ENCODE measurements around the gene ADGRB3. TPM values are rescaled to one million over a fixed set of nuclear protein-coding genes. Genes with fewer than 3 reads are reported as not detected.
"Not testable (repeated sequence)": the region's sequence is repeated elsewhere in the genome, so short reads cannot be mapped to it uniquely, and the experiment has no call there.

The ADGRB3 gene
- polyA plus RNA-seq, 3 donors = 0.04 to 0.23 (median 0.05) TPM

DNA sequence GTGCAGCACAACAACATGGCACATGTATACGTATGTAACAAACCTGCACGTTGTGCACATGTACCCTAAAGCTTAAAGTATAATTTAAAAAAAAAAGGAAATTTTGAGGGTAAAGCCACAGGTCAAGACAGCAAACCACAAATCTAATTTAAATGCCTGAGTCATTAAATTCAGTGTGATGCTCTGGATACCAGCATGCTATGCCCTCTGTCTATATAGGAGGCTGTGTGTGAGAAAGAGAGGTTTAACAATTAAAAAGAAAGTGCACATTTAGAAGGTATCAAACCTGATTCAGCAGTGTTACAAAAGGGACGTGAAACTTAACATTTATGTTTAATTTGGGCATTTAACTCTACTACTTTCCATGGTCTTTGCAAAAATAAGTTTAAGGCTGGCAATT is 276.3 kb downstream of the ADGRB3 start:
- no peaks in the 10 kb centered on the region for H3K36me3 Mint-ChIP-seq

DNA sequence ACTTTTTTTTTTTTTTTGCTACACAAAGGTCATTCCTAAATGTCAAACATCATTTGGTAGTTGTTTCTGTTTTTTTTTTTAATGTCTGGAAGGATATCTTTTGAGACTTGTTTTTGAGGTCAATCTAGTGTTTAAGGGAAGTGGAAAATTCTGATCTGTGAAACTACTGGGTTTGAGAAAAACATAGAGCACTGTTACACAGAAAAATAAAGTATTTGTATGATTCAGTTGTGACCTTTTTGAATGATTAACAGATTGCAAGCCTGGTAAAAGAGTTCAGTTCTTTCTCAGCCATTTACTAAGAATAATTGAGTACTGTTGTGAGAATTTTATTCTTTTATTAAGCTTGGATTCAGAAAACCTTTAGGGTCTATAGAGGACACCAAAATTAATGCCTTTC is 276.7 kb downstream of the ADGRB3 start:
- Histone ChIP-seq H3K79me2 (ENCODE audit: insufficient read depth, low read length) (no peaks in the 10 kb centered on the region), H3K4me3 (replicated peaks in 1 of 3; ENCODE audit: low read depth in 2 of 3, low read length in 3 of 3) (no peak overlapping the region), H3K9ac (ENCODE audit: insufficient read depth, low read length, poor library complexity, severe bottlenecking) (no peak overlapping the region), H3K4me2 (replicated peaks; ENCODE audit: extremely low read depth, low read length, poor library complexity, severe bottlenecking) (no peak overlapping the region), H3K9me3 (replicated peaks in 1 of 2; ENCODE audit: control insufficient read depth in 1 of 2, insufficient read depth in 1 of 2, low read length in 2 of 2) (no peaks in the 10 kb centered on the region), H3K27me3 (ENCODE audit: control insufficient read depth in 2 of 2, insufficient read depth in 2 of 2, low read length in 2 of 2) (no peaks in the 10 kb centered on the region), H2AFZ (ENCODE audit: insufficient read depth, low read depth, low read length, poor library complexity, severe bottlenecking) (no peak overlapping the region), H3K36me3 (replicated peaks in 1 of 2; ENCODE audit: control insufficient read depth in 1 of 2, insufficient read depth in 2 of 2, low read length in 2 of 2) (no peaks in the 10 kb centered on the region), H3K4me1 (ENCODE audit: control insufficient read depth in 1 of 2, insufficient read depth in 2 of 2, low read length in 2 of 2) (no peaks in the 10 kb centered on the region), H4K20me1 (ENCODE audit: insufficient read depth, low read length) (no peaks in the 10 kb centered on the region), H3K27ac (ENCODE audit: low read depth in 1 of 2, low read length in 2 of 2) (no peak overlapping the region)
- TF ChIP-seq, protein P1, sequence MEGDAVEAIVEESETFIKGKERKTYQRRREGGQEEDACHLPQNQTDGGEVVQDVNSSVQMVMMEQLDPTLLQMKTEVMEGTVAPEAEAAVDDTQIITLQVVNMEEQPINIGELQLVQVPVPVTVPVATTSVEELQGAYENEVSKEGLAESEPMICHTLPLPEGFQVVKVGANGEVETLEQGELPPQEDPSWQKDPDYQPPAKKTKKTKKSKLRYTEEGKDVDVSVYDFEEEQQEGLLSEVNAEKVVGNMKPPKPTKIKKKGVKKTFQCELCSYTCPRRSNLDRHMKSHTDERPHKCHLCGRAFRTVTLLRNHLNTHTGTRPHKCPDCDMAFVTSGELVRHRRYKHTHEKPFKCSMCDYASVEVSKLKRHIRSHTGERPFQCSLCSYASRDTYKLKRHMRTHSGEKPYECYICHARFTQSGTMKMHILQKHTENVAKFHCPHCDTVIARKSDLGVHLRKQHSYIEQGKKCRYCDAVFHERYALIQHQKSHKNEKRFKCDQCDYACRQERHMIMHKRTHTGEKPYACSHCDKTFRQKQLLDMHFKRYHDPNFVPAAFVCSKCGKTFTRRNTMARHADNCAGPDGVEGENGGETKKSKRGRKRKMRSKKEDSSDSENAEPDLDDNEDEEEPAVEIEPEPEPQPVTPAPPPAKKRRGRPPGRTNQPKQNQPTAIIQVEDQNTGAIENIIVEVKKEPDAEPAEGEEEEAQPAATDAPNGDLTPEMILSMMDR (IDR thresholded peaks at IDR 0.05) = no peak
- H3K4me1 Mint-ChIP-seq = no peaks in the 10 kb centered on the region
- DNase-seq = no peak
- no peaks in the 10 kb centered on the region for H3K27me3 Mint-ChIP-seq (ENCODE audit: low read depth in 3 of 3)
- H3K36me3 Mint-ChIP-seq = no peaks in the 10 kb centered on the region
- H3K27ac Mint-ChIP-seq = no peak overlapping the region
- H3K9me3 Mint-ChIP-seq = peaks cover 0 to 4% (median 0%) of the 10 kb centered on the region in 7 donors
- no peak overlapping the region for H3K4me3 Mint-ChIP-seq
- intact Hi-C loops (cut with micrococcal nuclease) = no loop called here

More for the DNA sequence above, 276.3 kb downstream of the ADGRB3 start:
- H3K9me3 ChIP-seq (replicated peaks in 1 of 2; ENCODE audit: control insufficient read depth in 1 of 2, insufficient read depth in 1 of 2, low read length in 2 of 2) = no peaks in the 10 kb centered on the region
- H3K9ac ChIP-seq (ENCODE audit: insufficient read depth, low read length, poor library complexity, severe bottlenecking) = no peak overlapping the region
- no peak overlapping the region for H3K27ac Mint-ChIP-seq
- H3K27me3 Mint-ChIP-seq (ENCODE audit: low read depth in 3 of 3) = no peaks in the 10 kb centered on the region
- no peak overlapping the region for H3K4me2 ChIP-seq (replicated peaks; ENCODE audit: extremely low read depth, low read length, poor library complexity, severe bottlenecking)
- H2AFZ ChIP-seq (ENCODE audit: insufficient read depth, low read depth, low read length, poor library complexity, severe bottlenecking) = no peak overlapping the region
- H3K4me1 ChIP-seq (ENCODE audit: control insufficient read depth in 1 of 2, insufficient read depth in 2 of 2, low read length in 2 of 2) = no peaks in the 10 kb centered on the region
- H3K4me1 Mint-ChIP-seq = no peaks in the 10 kb centered on the region
- DNase-seq = no peak
- intact Hi-C loops (cut with micrococcal nuclease) = no loop called here
- H3K9me3 Mint-ChIP-seq = peaks cover 0 to 4% (median 0%) of the 10 kb centered on the region in 7 donors
- no peaks in the 10 kb centered on the region for H4K20me1 ChIP-seq (ENCODE audit: insufficient read depth, low read length)
- no peak overlapping the region for H3K4me3 ChIP-seq (replicated peaks in 1 of 3; ENCODE audit: low read depth in 2 of 3, low read length in 3 of 3)
- H3K79me2 ChIP-seq (ENCODE audit: insufficient read depth, low read length) = no peaks in the 10 kb centered on the region
- no CpG with 5 or more reads among the region's 3 CpGs for WGBS (ENCODE audit: insufficient coverage)
- H3K27me3 ChIP-seq (ENCODE audit: control insufficient read depth in 2 of 2, insufficient read depth in 2 of 2, low read length in 2 of 2) = no peaks in the 10 kb centered on the region
- TF ChIP-seq, protein P1 (IDR thresholded peaks at IDR 0.05) = no peak
- no peak overlapping the region for H3K4me3 Mint-ChIP-seq
- H3K36me3 ChIP-seq (replicated peaks in 1 of 2; ENCODE audit: control insufficient read depth in 1 of 2, insufficient read depth in 2 of 2, low read length in 2 of 2) = no peaks in the 10 kb centered on the region
- H3K27ac ChIP-seq (ENCODE audit: low read depth in 1 of 2, low read length in 2 of 2) = no peak overlapping the region

DNA sequence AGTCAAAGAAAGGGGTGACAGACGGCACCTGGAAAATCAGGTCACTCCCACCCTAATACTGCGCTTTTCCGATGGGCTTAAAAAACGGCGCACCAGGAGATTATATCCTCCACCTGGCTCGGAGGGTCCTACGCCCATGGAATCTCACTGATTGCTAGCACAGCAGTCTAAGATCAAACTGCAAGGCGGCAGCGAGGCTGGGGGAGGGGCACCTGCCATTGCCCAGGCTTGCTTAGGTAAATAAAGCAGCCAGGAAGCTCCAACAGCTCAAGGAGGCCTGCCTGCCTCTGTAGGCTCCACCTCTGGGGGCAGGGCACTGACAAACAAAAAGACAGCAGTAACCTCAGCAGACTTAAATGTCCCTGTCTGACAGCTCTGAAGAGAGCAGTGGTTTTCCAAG is 277.7 kb downstream of the ADGRB3 start:
- H2AFZ ChIP-seq (ENCODE audit: insufficient read depth, low read depth, low read length, poor library complexity, severe bottlenecking); H3K4me3 Mint-ChIP-seq; H3K4me3 ChIP-seq (replicated peaks in 1 of 3; ENCODE audit: low read depth in 2 of 3, low read length in 3 of 3); H3K36me3 Mint-ChIP-seq; H3K27ac Mint-ChIP-seq; H3K9me3 ChIP-seq (replicated peaks in 1 of 2; ENCODE audit: control insufficient read depth in 1 of 2, insufficient read depth in 1 of 2, low read length in 2 of 2); DNase-seq; H3K9me3 Mint-ChIP-seq; H3K27me3 ChIP-seq (ENCODE audit: control insufficient read depth in 2 of 2, insufficient read depth in 2 of 2, low read length in 2 of 2); H3K4me2 ChIP-seq (replicated peaks; ENCODE audit: extremely low read depth, low read length, poor library complexity, severe bottlenecking); H3K9ac ChIP-seq (ENCODE audit: insufficient read depth, low read length, poor library complexity, severe bottlenecking); H3K4me1 ChIP-seq (ENCODE audit: control insufficient read depth in 1 of 2, insufficient read depth in 2 of 2, low read length in 2 of 2); H3K4me1 Mint-ChIP-seq; H3K36me3 ChIP-seq (replicated peaks in 1 of 2; ENCODE audit: control insufficient read depth in 1 of 2, insufficient read depth in 2 of 2, low read length in 2 of 2); H3K27me3 Mint-ChIP-seq (ENCODE audit: low read depth in 3 of 3); intact Hi-C loops (cut with micrococcal nuclease); H3K79me2 ChIP-seq (ENCODE audit: insufficient read depth, low read length); H4K20me1 ChIP-seq (ENCODE audit: insufficient read depth, low read length); H3K27ac ChIP-seq (ENCODE audit: low read depth in 1 of 2, low read length in 2 of 2): not testable (repeated sequence)
- 87% methylated on average over 2 of the region's 9 CpGs for WGBS (ENCODE audit: insufficient coverage)
